ENCODE results near the gene BICC1.

GRCh38 chr10:58782876-58783851, 270.5 kb downstream of the BICC1 start:
- TF ChIP-seq, protein P1, sequence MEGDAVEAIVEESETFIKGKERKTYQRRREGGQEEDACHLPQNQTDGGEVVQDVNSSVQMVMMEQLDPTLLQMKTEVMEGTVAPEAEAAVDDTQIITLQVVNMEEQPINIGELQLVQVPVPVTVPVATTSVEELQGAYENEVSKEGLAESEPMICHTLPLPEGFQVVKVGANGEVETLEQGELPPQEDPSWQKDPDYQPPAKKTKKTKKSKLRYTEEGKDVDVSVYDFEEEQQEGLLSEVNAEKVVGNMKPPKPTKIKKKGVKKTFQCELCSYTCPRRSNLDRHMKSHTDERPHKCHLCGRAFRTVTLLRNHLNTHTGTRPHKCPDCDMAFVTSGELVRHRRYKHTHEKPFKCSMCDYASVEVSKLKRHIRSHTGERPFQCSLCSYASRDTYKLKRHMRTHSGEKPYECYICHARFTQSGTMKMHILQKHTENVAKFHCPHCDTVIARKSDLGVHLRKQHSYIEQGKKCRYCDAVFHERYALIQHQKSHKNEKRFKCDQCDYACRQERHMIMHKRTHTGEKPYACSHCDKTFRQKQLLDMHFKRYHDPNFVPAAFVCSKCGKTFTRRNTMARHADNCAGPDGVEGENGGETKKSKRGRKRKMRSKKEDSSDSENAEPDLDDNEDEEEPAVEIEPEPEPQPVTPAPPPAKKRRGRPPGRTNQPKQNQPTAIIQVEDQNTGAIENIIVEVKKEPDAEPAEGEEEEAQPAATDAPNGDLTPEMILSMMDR (IDR thresholded peaks at IDR 0.05; ENCODE audit: low read depth, low read length, missing input control), result no peak
- TF ChIP-seq TAF1 (conservative IDR thresholded peaks at IDR 0.05) (no peak), GABPA (IDR thresholded peaks at IDR 0.05 in 1 of 2, conservative IDR thresholded peaks at IDR 0.05 in 1 of 2) (no peak), RAD21 (IDR thresholded peaks at IDR 0.05) (no peak), REST (IDR thresholded peaks at IDR 0.05) (no peak), MAX (IDR thresholded peaks at IDR 0.05) (no peak), EGR1 (IDR thresholded peaks at IDR 0.05; ENCODE audit: low read depth in 2 of 2) (no peak), RXRA (IDR thresholded peaks at IDR 0.05) (no peak), YY1 (IDR thresholded peaks at IDR 0.05) (no peak), SP1 (IDR thresholded peaks at IDR 0.05) (no peak)
- TF ChIP-seq, protein P2, sequence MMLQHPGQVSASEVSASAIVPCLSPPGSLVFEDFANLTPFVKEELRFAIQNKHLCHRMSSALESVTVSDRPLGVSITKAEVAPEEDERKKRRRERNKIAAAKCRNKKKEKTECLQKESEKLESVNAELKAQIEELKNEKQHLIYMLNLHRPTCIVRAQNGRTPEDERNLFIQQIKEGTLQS (IDR thresholded peaks at IDR 0.05), result no peak
- TF ChIP-seq, protein P3, sequence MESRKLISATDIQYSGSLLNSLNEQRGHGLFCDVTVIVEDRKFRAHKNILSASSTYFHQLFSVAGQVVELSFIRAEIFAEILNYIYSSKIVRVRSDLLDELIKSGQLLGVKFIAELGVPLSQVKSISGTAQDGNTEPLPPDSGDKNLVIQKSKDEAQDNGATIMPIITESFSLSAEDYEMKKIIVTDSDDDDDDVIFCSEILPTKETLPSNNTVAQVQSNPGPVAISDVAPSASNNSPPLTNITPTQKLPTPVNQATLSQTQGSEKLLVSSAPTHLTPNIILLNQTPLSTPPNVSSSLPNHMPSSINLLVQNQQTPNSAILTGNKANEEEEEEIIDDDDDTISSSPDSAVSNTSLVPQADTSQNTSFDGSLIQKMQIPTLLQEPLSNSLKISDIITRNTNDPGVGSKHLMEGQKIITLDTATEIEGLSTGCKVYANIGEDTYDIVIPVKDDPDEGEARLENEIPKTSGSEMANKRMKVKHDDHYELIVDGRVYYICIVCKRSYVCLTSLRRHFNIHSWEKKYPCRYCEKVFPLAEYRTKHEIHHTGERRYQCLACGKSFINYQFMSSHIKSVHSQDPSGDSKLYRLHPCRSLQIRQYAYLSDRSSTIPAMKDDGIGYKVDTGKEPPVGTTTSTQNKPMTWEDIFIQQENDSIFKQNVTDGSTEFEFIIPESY (IDR thresholded peaks at IDR 0.05), result no peak

Measured in liver (tissue), 3 donors.